ENCODE data around the gene ANKRD62.

DNA sequence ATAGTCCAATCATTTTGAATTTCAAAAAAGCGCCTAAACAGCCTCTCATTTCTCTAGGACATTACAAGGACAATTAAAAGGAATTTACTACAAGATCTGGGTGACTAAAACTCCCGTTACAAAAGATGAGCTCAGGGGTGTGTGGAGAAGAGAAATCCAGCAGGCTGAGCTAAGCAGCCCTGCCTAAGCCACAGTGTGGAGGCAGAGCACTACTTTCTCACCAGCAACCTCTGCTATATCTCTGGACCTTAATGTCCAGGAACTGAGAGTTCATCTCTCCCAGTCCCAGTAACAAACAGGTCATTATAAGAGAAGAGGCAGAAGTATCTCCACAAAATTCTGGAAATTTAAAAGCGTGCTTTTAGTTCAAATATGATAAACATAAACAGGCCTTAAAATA is 18.9 kb upstream of the ANKRD62 start:
- TF ChIP-seq, protein P1, sequence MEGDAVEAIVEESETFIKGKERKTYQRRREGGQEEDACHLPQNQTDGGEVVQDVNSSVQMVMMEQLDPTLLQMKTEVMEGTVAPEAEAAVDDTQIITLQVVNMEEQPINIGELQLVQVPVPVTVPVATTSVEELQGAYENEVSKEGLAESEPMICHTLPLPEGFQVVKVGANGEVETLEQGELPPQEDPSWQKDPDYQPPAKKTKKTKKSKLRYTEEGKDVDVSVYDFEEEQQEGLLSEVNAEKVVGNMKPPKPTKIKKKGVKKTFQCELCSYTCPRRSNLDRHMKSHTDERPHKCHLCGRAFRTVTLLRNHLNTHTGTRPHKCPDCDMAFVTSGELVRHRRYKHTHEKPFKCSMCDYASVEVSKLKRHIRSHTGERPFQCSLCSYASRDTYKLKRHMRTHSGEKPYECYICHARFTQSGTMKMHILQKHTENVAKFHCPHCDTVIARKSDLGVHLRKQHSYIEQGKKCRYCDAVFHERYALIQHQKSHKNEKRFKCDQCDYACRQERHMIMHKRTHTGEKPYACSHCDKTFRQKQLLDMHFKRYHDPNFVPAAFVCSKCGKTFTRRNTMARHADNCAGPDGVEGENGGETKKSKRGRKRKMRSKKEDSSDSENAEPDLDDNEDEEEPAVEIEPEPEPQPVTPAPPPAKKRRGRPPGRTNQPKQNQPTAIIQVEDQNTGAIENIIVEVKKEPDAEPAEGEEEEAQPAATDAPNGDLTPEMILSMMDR (IDR thresholded peaks at IDR 0.05): peak in 2 of 12 donors; percentile 25
- TF ChIP-seq POLR2A (IDR thresholded peaks at IDR 0.05): no peak

Measured in heart left ventricle (tissue), 13 donors.